K562 (cell line): ENCODE results near the gene AEN. TPM values are rescaled to one million over a fixed set of nuclear protein-coding genes. Genes with fewer than 3 reads are reported as not detected.

Experiments used
- ATAC-seq: fragments of 200-7000 bp; cut with Tn5 transposase; 3 replicates; pipeline ENCODE4 v1.9.1; 2020; ENCODE audit warnings: moderate library complexity
- BruUV-seq: library from RNA; stranded (reverse); fragments of 400-500 nt; replicated peaks from 2 replicates; lab custom pipeline; 2021; lab: Mats Ljungman, UMichigan
- CTCF ChIA-PET: fragments of 300-600 bp; formaldehyde crosslinking; extraction: SDS; loops from one replicate; lab custom pipeline; 2021; ENCODE audit warnings: low intra/inter-chr PET ratio; lab: Yijun Ruan, JAX
- POLR2A ChIA-PET: fragments of 300-600, 350-650 bp; sonication (Branson Sonifier 250); formaldehyde crosslinking; extraction: SDS; loops from one replicate; lab custom pipeline; 2021; ENCODE audit warnings: antibody characterized with exemption, inconsistent platforms; lab: Yijun Ruan, JAX
- DNase-seq, 4 experiments: peaks; one replicate each; pipeline versions ENCODE4 v3.0.0 to v3.0.0-alpha.2; 2011 to 2018; ENCODE audit warnings: low spot score in 3 of 4, mixed read lengths in 3 of 4; ENCODE audit errors: extremely low read depth in 1 of 4
- FAIRE-seq: peaks from 2 replicates; lab custom pipeline; 2011; peaks lifted over from hg19 to GRCh38; lab: Jason Lieb, UNC
- H2AFZ ChIP-seq: 2 replicates; pipeline ENCODE4 v1.6.0; 2011; ENCODE audit warnings: low read depth, low read length, control low read depth, inconsistent platforms
- H3K27ac ChIP-seq: fragments of 200-600 bp; 3 replicates; pipeline ENCODE4 v1.8.0; 2011; ENCODE audit warnings: low read depth, mild to moderate bottlenecking, control low read depth, inconsistent platforms, low read length, moderate library complexity, mixed read lengths; ENCODE audit errors: extremely low read depth
- H3K27me3 ChIP-seq, 2 experiments: fragments of 300-600 bp in 1 of 2; 2 replicates in 1 of 2; 3 replicates in 1 of 2; pipeline versions ENCODE4 v1.6.0 to v1.8.0; 2011; ENCODE audit warnings: inconsistent platforms in 2 of 2, low read length in 2 of 2, mild to moderate bottlenecking in 1 of 2, mixed read lengths in 1 of 2, moderate library complexity in 1 of 2; ENCODE audit not compliant: control insufficient read depth in 2 of 2, insufficient read depth in 2 of 2
- H3K36me3 ChIP-seq: fragments of 300-600 bp; 3 replicates; pipeline ENCODE4 v1.8.0; 2011; ENCODE audit warnings: mild to moderate bottlenecking, low read length, inconsistent platforms; ENCODE audit not compliant: control insufficient read depth, insufficient read depth
- H3K4me1 ChIP-seq, 2 experiments: fragments of 200-600 bp in 1 of 2; replicated peaks in 1 of 2; 2 replicates in 1 of 2; 3 replicates in 1 of 2; pipeline versions ENCODE4 v1.5.1 to v1.8.0; 2011; ENCODE audit warnings: inconsistent platforms in 2 of 2, low read length in 2 of 2, mild to moderate bottlenecking in 1 of 2, mixed read lengths in 1 of 2, moderate library complexity in 1 of 2; ENCODE audit not compliant: control insufficient read depth in 2 of 2, insufficient read depth in 2 of 2
- H3K4me2 ChIP-seq: 2 replicates; pipeline ENCODE4 v1.6.1; 2011; ENCODE audit warnings: low read length, control low read depth, inconsistent platforms, mixed read lengths; ENCODE audit not compliant: insufficient read depth
- H3K4me3 ChIP-seq: fragments of 200-600 bp; sonication (generic), shearing (Covaris generic); 2 replicates; pipeline ENCODE4 v1.5.1; 2016; ENCODE audit warnings: control low read depth, inconsistent platforms
- H3K79me2 ChIP-seq: fragments of 200-600 bp; 3 replicates; pipeline ENCODE4 v1.8.0; 2011; ENCODE audit warnings: low read length, inconsistent platforms; ENCODE audit not compliant: control insufficient read depth, insufficient read depth
- H3K9ac ChIP-seq, 2 experiments: 2 replicates each; pipeline versions ENCODE4 v1.6.0 to v1.6.1; 2011; ENCODE audit warnings: low read depth in 2 of 2, low read length in 2 of 2, control low read depth in 1 of 2, inconsistent platforms in 1 of 2, mild to moderate bottlenecking in 1 of 2, mixed read lengths in 1 of 2; ENCODE audit not compliant: insufficient read depth in 1 of 2
- H3K9me1 ChIP-seq: one replicate; pipeline ENCODE4 v1.6.0; 2011; ENCODE audit warnings: inconsistent platforms, mild to moderate bottlenecking, low read length, moderate library complexity; ENCODE audit not compliant: control insufficient read depth, insufficient read depth
- H3K9me3 ChIP-seq: replicated peaks from 2 replicates; pipeline ENCODE4 v1.5.1; 2011; ENCODE audit warnings: low read depth, low read length, inconsistent platforms; ENCODE audit not compliant: control insufficient read depth, insufficient read depth
- H4K20me1 ChIP-seq: replicated peaks from 2 replicates; pipeline ENCODE4 v1.6.1; 2011; ENCODE audit warnings: low read length, inconsistent platforms, mixed read lengths; ENCODE audit not compliant: control insufficient read depth, insufficient read depth
- ARNT ChIP-seq, 2 experiments: fragments of 450-650 bp; IDR thresholded peaks; 2 replicates each; pipeline ENCODE4 v1.6.1; 2016; ENCODE audit warnings: mild to moderate bottlenecking in 1 of 2
- CEBPZ ChIP-seq: fragments of 150-350 bp; IDR thresholded peaks from 2 replicates; pipeline ENCODE4 v1.6.1; 2014; ENCODE audit warnings: low read depth, mild to moderate bottlenecking, low read length, borderline replicate concordance
- EWSR1 ChIP-seq: fragments of 450-650 bp; IDR thresholded peaks from 2 replicates; pipeline ENCODE4 v1.6.1; 2018; ENCODE audit warnings: borderline replicate concordance, mild to moderate bottlenecking, low read depth, moderate library complexity; ENCODE audit not compliant: partially characterized antibody
- FIP1L1 ChIP-seq: fragments of 200-400 bp; formaldehyde crosslinking; IDR thresholded peaks from 2 replicates; pipeline ENCODE4 v1.6.1; 2018; ENCODE audit warnings: mild to moderate bottlenecking, low read depth, low read length; ENCODE audit not compliant: poor library complexity, severe bottlenecking
- GABPB2 ChIP-seq: fragments of 250-450 bp; sonication (Bioruptor Pico); conservative IDR thresholded peaks from 2 replicates; pipeline ENCODE4 v1.5.1; 2021; ENCODE audit warnings: mild to moderate bottlenecking
- GATAD2B ChIP-seq: fragments of 450-650 bp; IDR thresholded peaks from 2 replicates; pipeline ENCODE4 v1.6.1; 2017; ENCODE audit warnings: mild to moderate bottlenecking, borderline replicate concordance
- HSF4 ChIP-seq: fragments of 250-450 bp; sonication (Bioruptor Pico); IDR thresholded peaks from 2 replicates; pipeline ENCODE4 v2.1.2; 2022; ENCODE audit warnings: mild to moderate bottlenecking, moderate library complexity, borderline replicate concordance
- KDM5B ChIP-seq: fragments of 200-600 bp; sonication (generic); IDR thresholded peaks from 2 replicates; pipeline ENCODE4 v1.6.1; 2012; ENCODE audit warnings: low read depth, mild to moderate bottlenecking, moderate library complexity, low read length, control low read depth, inconsistent platforms; ENCODE audit not compliant: insufficient replicate concordance
- MAFK ChIP-seq: IDR thresholded peaks from 2 replicates; pipeline ENCODE4 v1.6.1; 2011; ENCODE audit warnings: low read length, improper control_type of control experiment
- PHB2 ChIP-seq: fragments of 450-650 bp; IDR thresholded peaks from 2 replicates; pipeline ENCODE4 v1.6.1; 2017; ENCODE audit warnings: low read depth
- ZNF282 ChIP-seq: sonication (generic); formaldehyde crosslinking; IDR thresholded peaks from 2 replicates; pipeline ENCODE4 v1.8.1; 2023; ENCODE audit warnings: missing genetic modification reagents
- ZNF324 ChIP-seq: fragments of 250-450 bp; sonication (Bioruptor Pico); IDR thresholded peaks from 2 replicates; pipeline ENCODE4 v1.4.0; 2020; ENCODE audit warnings: mild to moderate bottlenecking
- ZNF79 ChIP-seq: fragments of 250-450 bp; sonication (Bioruptor Pico); IDR thresholded peaks from 2 replicates; pipeline ENCODE4 v1.4.0; 2020; ENCODE audit warnings: low read depth, mild to moderate bottlenecking, moderate library complexity
- in situ Hi-C: fragments of 300-500 bp; cut with MboI; formaldehyde crosslinking; loops from 4 replicates; pipeline ENCODE4 v1.15.0; 2018; ENCODE audit warnings: inconsistent platforms, mixed read lengths
- intact Hi-C: fragments of 100-400 bp; cut with micrococcal nuclease; formaldehyde crosslinking; loops from 2 replicates; pipeline ENCODE4 v1.14.2; 2022
- polyA plus RNA-seq, 8 experiments: library from polyadenylated mRNA; depleted of rRNA in 4 of 8; stranded (reverse) in 5 of 8; unstranded in 3 of 8; fragments of >200 nt; fragmentation: Nextera tagmentation in 2 of 8; fragmentation: Illumina TruSeq in 1 of 8; extraction: Ambion mirVana in 2 of 8; extraction: Trizol in 1 of 8; gene quantifications; 2 replicates each; pipeline versions ENCODE4 v1.2.1 to v1.2.3, GENCODE V29; 2011 to 2014; ENCODE audit warnings: inconsistent platforms in 1 of 8, missing spikeins in 1 of 8
- total RNA-seq, 7 experiments: library from RNA; depleted of rRNA in 6 of 7; stranded (reverse); fragments of >200 nt in 6 of 7; fragmentation: Illumina TruSeq in 2 of 7; extraction: Trizol in 2 of 7; gene quantifications; 2 replicates each; pipeline versions ENCODE4 v1.2.1 to v1.2.3, GENCODE V29; 2011 to 2021; ENCODE audit warnings: low replicate concordance in 1 of 7
- TF ChIP-seq, protein P1 (sequence below): sonication (generic); formaldehyde crosslinking; IDR thresholded peaks from 2 replicates; pipeline ENCODE4 v1.8.0; 2022; ENCODE audit warnings: mild to moderate bottlenecking, missing genetic modification reagents
- TF ChIP-seq, protein P2 (sequence below): sonication (generic); formaldehyde crosslinking; IDR thresholded peaks from 2 replicates; pipeline ENCODE4 v1.8.0; 2022; ENCODE audit warnings: mild to moderate bottlenecking, missing genetic modification reagents
- TF ChIP-seq, protein P3 (sequence below): fragments of 450-650 bp; formaldehyde crosslinking; IDR thresholded peaks from 2 replicates; pipeline ENCODE4 v1.4.0; 2020; ENCODE audit warnings: mild to moderate bottlenecking

The AEN gene
- total and polyA plus RNA-seq, 9 of the 15 experiments (the other 6 are each of a cell fraction or from before 2014, with no cell fraction given), result 9.0 to 51.0 (median 32.8) TPM

DNA sequence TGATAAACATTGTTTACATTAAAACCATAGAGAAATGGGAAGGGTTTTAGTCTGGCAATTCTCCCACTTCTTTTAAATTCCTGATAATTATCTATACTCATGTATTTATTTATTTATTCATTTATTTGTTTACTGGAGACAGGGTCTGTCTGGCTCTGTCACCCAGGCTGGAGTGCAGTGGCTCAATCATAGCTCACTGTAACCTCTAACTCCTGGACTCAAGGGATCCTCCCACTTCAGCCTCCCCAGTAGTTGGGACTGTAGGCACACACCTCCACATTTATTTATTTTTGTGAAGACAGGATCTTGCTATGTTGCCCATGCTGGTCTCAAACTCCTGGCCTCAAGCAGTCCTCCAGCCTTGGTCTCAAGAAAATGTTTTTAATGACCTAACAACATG is 2.5 kb upstream of the AEN start:
- ChIA-PET POLR2A (no interaction called here), CTCF (no interaction called here)
- H3K27me3 ChIP-seq, result no peaks in the 10 kb centered on the region
- H3K27ac ChIP-seq, result no peak overlapping the region
- peaks cover 14% of the 10 kb centered on the region for H4K20me1 ChIP-seq
- no peak overlapping the region for H3K4me3 ChIP-seq
- FAIRE-seq (no peak), DNase-seq (no peak)
- no peaks in the 10 kb centered on the region for H3K9me1 ChIP-seq
- peaks cover 14 to 21% of the 10 kb centered on the region in 2 experiments; a peak in 4 of 5 replicates for H3K4me1 ChIP-seq
- peaks cover 10% of the 10 kb centered on the region; the same call in 2 of the 3 replicates for H3K36me3 ChIP-seq
- intact Hi-C loops, result no loop called here
- BruUV-seq, result no TSS peak
- H3K9ac ChIP-seq, result no peak overlapping the region
- TF ChIP-seq FIP1L1 (no peak), ZNF79 (CRISPR knock-in tag) (no peak), ZNF324 (CRISPR knock-in tag) (no peak), MAFK (no peak), KDM5B (no peak), EWSR1 (no peak), PHB2 (no peak), HSF4 (CRISPR knock-in tag) (no peak), ARNT (IDR thresholded peaks at IDR 0.05) (no peak), CEBPZ (no peak), ZNF282 (CRISPR knock-in tag) (no peak), GABPB2 (CRISPR knock-in tag) (no peak), GATAD2B (no peak)
- TF ChIP-seq, protein P1, sequence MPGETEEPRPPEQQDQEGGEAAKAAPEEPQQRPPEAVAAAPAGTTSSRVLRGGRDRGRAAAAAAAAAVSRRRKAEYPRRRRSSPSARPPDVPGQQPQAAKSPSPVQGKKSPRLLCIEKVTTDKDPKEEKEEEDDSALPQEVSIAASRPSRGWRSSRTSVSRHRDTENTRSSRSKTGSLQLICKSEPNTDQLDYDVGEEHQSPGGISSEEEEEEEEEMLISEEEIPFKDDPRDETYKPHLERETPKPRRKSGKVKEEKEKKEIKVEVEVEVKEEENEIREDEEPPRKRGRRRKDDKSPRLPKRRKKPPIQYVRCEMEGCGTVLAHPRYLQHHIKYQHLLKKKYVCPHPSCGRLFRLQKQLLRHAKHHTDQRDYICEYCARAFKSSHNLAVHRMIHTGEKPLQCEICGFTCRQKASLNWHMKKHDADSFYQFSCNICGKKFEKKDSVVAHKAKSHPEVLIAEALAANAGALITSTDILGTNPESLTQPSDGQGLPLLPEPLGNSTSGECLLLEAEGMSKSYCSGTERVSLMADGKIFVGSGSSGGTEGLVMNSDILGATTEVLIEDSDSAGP (CRISPR knock-in tag), result no peak
- TF ChIP-seq, protein P2, sequence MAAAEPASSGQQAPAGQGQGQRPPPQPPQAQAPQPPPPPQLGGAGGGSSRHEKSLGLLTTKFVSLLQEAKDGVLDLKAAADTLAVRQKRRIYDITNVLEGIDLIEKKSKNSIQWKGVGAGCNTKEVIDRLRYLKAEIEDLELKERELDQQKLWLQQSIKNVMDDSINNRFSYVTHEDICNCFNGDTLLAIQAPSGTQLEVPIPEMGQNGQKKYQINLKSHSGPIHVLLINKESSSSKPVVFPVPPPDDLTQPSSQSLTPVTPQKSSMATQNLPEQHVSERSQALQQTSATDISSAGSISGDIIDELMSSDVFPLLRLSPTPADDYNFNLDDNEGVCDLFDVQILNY (CRISPR knock-in tag), result no peak
- TF ChIP-seq, protein P3, sequence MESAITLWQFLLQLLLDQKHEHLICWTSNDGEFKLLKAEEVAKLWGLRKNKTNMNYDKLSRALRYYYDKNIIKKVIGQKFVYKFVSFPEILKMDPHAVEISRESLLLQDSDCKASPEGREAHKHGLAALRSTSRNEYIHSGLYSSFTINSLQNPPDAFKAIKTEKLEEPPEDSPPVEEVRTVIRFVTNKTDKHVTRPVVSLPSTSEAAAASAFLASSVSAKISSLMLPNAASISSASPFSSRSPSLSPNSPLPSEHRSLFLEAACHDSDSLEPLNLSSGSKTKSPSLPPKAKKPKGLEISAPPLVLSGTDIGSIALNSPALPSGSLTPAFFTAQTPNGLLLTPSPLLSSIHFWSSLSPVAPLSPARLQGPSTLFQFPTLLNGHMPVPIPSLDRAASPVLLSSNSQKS (CRISPR knock-in tag), result no peak
- TF ChIP-seq, all 486 proteins: peak for 0
- no peaks in the 10 kb centered on the region for H3K9me3 ChIP-seq
- peaks cover 31% of the 10 kb centered on the region for H3K79me2 ChIP-seq
- H2AFZ ChIP-seq, result no peak overlapping the region
- no peak overlapping the region for H3K4me2 ChIP-seq
- ATAC-seq, result no peak
- in situ Hi-C loops, result loop anchor here (5.0 kb wide), 1 partner anchor 141 kb away; no protein-coding TSS in a partner anchor
